Ishikawa (cell line): Measurements from ENCODE around the gene PRDM11.

Experiments used
- CEBPB ChIP-seq: IDR thresholded peaks from 2 replicates; pipeline ENCODE4 v1.6.1; 2012
- CREB1 ChIP-seq: IDR thresholded peaks from 2 replicates; pipeline ENCODE4 v1.6.1; 2012; ENCODE audit warnings: low read depth
- EGR1 ChIP-seq: IDR thresholded peaks from 2 replicates; pipeline ENCODE4 v1.6.1; 2012
- EP300 ChIP-seq: IDR thresholded peaks from 2 replicates; pipeline ENCODE4 v1.6.1; 2012; ENCODE audit warnings: borderline replicate concordance
- FOXM1 ChIP-seq: IDR thresholded peaks from 2 replicates; pipeline ENCODE4 v1.6.1; 2012; ENCODE audit warnings: low read depth, borderline replicate concordance
- NFIC ChIP-seq: IDR thresholded peaks from 2 replicates; pipeline ENCODE4 v1.6.1; 2012
- RAD21 ChIP-seq: IDR thresholded peaks from 2 replicates; pipeline ENCODE4 v1.6.1; 2012; ENCODE audit warnings: low read depth
- REST ChIP-seq: IDR thresholded peaks from 2 replicates; pipeline ENCODE4 v1.6.1; 2012; ENCODE audit warnings: low read depth, mild to moderate bottlenecking
- TAF1 ChIP-seq: IDR thresholded peaks from 2 replicates; pipeline ENCODE4 v1.6.1; 2012; ENCODE audit warnings: low read depth, mild to moderate bottlenecking
- TCF12 ChIP-seq: IDR thresholded peaks from 2 replicates; pipeline ENCODE4 v1.6.1; 2012; ENCODE audit warnings: low read depth
- TEAD4 ChIP-seq: IDR thresholded peaks from 2 replicates; pipeline ENCODE4 v1.6.1; 2012
- USF1 ChIP-seq: IDR thresholded peaks from 2 replicates; pipeline ENCODE4 v1.6.1; 2012
- YY1 ChIP-seq: IDR thresholded peaks from 2 replicates; pipeline ENCODE4 v1.6.1; 2012; ENCODE audit warnings: low read depth
- ZBTB7A ChIP-seq: IDR thresholded peaks from 2 replicates; pipeline ENCODE4 v1.6.1; 2012; ENCODE audit warnings: low read depth
- TF ChIP-seq, protein P1 (sequence below): IDR thresholded peaks from 2 replicates; pipeline ENCODE4 v1.6.1; 2012

Gene PRDM11

GRCh38 chr11:45162916-45163879 is 16.8 kb downstream of the PRDM11 start:
- no peak for TF ChIP-seq REST
- TF ChIP-seq EP300, result no peak
- no peak for TF ChIP-seq FOXM1
- TF ChIP-seq RAD21, result no peak
- TF ChIP-seq CREB1, result no peak
- no peak for TF ChIP-seq NFIC
- no peak for TF ChIP-seq TCF12
- TF ChIP-seq CEBPB, result no peak
- TF ChIP-seq TEAD4, result no peak
- TF ChIP-seq, protein P1, sequence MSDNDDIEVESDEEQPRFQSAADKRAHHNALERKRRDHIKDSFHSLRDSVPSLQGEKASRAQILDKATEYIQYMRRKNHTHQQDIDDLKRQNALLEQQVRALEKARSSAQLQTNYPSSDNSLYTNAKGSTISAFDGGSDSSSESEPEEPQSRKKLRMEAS, result no peak
- no peak for TF ChIP-seq ZBTB7A
- no peak for TF ChIP-seq TAF1
- TF ChIP-seq EGR1, result no peak
- no peak for TF ChIP-seq USF1
- no peak for TF ChIP-seq YY1

DNA sequence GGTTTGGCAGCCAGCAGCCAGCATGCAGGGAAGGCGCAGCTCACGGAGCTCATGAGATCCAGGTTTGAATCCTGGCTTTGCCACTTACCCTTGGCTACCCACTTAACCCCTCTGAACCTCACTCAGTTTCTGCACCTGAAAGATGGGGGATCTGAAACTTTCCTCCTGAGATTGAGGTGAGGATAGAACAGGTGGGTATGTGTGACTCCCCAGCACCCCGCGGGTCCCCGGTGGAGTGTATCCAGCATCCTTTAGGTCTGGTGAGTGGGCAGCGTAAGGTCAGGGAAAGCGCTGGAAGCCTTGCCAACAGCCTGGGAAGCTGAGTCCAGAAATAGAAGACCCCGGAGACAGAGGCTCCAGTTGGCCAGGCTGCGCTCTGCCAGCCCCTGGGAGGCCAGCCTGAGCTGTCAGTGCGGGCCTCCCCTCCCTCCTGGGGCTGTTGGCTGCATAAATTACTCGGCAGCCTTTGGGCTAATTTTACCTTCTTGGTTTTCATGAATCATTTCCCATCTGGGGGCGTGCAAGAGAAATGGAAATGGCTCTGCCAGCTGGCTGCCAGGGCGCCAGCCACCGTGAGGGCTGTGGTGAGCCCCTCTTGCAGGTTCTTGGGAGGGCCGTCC is 17.6 kb downstream of the PRDM11 start:
- TF ChIP-seq CREB1 (no peak), YY1 (no peak), FOXM1 (no peak), EGR1 (no peak), EP300 (no peak), ZBTB7A (no peak), TAF1 (no peak), TCF12 (no peak), CEBPB (no peak), REST (no peak), USF1 (no peak), RAD21 (no peak), NFIC (no peak), TEAD4 (no peak)
- TF ChIP-seq, protein P1, result no peak

DNA sequence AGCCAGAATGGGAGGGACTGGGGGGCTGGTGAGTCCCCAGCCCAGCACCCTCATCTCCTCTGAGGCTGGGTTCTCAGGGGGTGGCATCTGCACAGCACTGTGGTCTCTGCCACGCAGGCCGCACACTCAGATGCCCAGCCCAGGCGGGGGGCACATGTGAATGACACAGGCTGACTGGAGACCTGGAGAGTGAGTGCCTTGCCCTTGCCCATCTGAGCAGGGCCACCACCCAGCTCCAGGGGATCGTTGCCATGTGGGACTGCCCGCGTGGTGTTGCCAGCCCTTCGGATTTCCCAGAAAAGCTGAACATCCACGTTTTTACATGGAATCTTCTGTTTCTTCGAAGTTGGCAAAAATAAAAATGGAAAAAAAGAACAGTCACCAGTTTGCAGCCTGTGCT is 18.9 kb downstream of the PRDM11 start:
- TF ChIP-seq USF1 (no peak), RAD21 (no peak), CREB1 (no peak), TEAD4 (no peak), ZBTB7A (no peak), CEBPB (no peak), NFIC (no peak), TCF12 (no peak)

DNA sequence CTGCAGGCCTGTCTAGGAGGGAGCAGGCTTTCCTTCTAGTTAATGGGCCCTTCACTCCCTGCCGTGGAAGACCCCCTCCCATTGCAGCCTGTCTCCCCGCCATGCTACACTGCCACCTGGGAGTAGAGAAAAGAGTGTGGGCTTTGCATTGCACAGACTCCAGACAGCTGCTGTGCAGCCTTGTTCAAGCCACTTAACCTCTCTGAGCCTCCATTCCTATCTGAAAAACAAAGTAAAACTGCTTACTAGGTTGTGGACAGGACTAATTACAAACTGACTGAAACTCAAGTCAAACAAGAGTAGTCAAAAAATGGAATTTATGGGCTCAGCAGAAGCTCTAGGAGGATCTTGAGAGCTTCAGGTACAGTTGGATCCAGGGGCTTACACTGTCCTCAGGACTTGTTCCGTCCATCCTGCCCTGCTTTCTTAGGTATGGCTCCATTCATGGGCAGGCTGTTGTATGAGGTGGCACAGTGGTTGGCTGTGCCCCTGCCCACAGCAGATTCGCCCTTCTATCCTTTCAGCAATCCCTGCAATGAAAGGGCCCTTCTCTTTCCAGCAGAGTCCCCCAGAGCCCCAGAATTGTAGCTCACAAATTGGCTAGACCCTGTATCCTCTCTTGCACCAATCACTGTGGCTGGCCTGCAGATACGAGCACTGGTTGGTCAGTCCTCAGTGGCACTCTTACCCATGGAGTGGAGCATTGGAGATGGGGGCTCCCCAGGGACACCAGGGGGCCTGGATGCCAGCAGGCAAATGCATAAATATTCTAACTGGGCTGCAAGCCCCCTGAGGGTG is 19.6 kb downstream of the PRDM11 start:
- TF ChIP-seq REST (no peak), USF1 (no peak), ZBTB7A (no peak), EP300 (no peak), CEBPB (no peak), TAF1 (no peak), YY1 (no peak), FOXM1 (no peak)
